Memory B cell (primary cell): ENCODE measurements around the gene TTLL12.
"Not testable (repeated sequence)": the region's sequence is repeated elsewhere in the genome, so short reads cannot be mapped to it uniquely, and the experiment has no call there.

Experiments
- ATAC-seq: fragments of 150-1000 bp; cut with Tn5 transposase; 2 replicates; pipeline ENCODE4 v1.10.0; 2021; ENCODE audit warnings: low read depth, mild to moderate bottlenecking, moderate library complexity
- DNase-seq, 2 donors: peaks; one replicate each; pipeline ENCODE4 v3.0.0; 2022; ENCODE audit warnings: low spot score in 2 of 2
- H3K27ac Mint-ChIP-seq: one replicate; pipeline ENCODE4 v1.8.0; 2022; ENCODE audit warnings: mild to moderate bottlenecking, moderate library complexity, mixed read lengths
- H3K27me3 Mint-ChIP-seq: one replicate; pipeline ENCODE4 v1.8.0; 2022; ENCODE audit warnings: mixed read lengths
- H3K36me3 Mint-ChIP-seq: one replicate; pipeline ENCODE4 v1.8.0; 2022; ENCODE audit warnings: mild to moderate bottlenecking, mixed read lengths
- H3K4me1 Mint-ChIP-seq: one replicate; pipeline ENCODE4 v1.8.0; 2022; ENCODE audit warnings: mixed read lengths
- H3K4me3 Mint-ChIP-seq: one replicate; pipeline ENCODE4 v1.8.0; 2022; ENCODE audit warnings: mild to moderate bottlenecking, moderate library complexity, mixed read lengths
- H3K9me3 Mint-ChIP-seq: one replicate; pipeline ENCODE4 v1.8.0; 2022; ENCODE audit warnings: mixed read lengths

TTLL12 gene

DNA sequence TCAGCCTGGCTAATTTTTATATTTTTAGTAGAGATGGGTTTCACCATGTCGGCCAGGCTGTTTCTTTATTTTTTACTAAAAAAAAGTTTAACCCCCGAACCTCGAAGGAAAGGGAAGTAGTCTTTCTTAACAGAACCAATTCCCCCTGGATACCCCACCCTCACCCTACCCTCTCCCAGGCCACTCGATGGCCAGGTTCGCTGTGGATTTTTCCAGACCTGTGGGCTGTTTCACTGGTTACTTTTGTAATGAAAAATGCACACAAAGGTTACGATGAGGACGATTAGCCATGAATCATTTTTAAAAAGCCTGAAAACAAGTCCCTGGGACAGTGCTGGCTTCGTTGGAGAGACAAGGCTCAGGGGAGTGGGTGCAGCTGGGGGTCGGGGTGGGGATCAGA is 33.0 kb downstream of the TTLL12 start:
- Mint-ChIP-seq H3K36me3 (no peaks in the 10 kb centered on the region), H3K4me1 (peaks cover 26% of the 10 kb centered on the region), H3K9me3 (no peaks in the 10 kb centered on the region), H3K4me3 (peak overlapping the region; percentile 53), H3K27me3 (peaks cover 5% of the 10 kb centered on the region), H3K27ac (no peak overlapping the region)
- ATAC-seq = no peak
- DNase-seq = no peak

DNA sequence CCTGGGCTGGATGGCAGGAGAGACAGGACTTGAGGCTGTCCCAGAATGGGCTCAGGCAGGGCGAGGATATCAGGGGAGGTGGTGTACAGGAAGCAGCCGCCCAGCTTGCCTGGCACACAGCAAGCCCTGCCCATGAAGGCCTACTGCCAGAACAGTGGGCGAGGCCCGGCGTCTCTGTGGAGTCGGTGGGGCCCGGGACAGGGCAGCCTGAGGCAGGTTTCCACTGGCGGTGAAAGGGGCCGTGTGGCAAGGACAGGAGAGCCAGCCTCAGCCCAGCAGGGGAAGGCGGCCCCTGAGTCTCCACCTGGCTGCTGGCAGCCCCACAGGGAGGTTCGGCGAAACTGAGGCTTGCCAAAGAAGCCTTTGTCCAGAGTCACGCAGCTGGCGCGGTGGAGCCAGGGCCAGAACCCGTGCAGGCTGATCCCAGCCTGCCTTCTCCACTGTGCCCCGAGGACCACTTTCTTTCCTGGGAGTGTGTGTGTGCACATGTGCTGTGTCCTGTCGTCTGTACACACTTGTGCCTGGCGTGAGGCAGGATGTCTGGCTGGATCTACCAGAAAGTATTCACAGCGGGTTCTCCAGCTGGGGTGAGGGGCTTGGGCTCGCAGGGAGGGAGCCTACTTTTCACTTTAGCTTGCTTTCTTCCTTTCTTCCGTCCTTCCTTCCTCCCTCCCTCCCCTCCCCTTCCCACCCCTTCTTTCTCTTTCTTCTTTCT is 34.4 kb downstream of the TTLL12 start:
- Mint-ChIP-seq H3K4me3 (peak overlapping the region; percentile 88), H3K36me3 (no peaks in the 10 kb centered on the region), H3K27ac (no peak overlapping the region), H3K27me3 (peaks cover 5% of the 10 kb centered on the region), H3K9me3 (no peaks in the 10 kb centered on the region), H3K4me1 (peaks cover 28% of the 10 kb centered on the region)
- DNase-seq (peak in 1 of 2 donors; percentile 51), ATAC-seq (peak; percentile 69)

DNA sequence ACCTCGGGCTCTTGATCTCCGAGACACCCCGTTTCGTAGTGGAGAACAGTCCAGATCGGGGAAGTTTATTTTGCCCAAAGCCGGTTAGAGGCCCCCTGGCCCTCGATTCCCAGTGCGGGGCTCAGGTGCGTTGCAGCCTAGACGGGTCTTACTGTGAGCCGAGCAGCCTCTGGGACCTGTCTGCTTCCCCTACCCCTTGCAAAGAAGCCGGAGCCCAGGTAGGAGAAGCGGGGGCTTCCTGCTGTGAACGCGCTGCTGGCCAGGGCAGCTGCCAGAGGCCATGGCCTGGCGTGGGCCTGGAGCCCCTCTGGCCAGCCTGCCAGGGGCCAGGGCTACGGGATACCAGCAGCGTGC is 35.0 kb downstream of the TTLL12 start:
- Mint-ChIP-seq H3K27ac (no peak overlapping the region), H3K4me3 (peak overlapping the region; percentile 88), H3K9me3 (no peaks in the 10 kb centered on the region), H3K4me1 (peaks cover 32% of the 10 kb centered on the region), H3K36me3 (no peaks in the 10 kb centered on the region), H3K27me3 (peaks cover 5% of the 10 kb centered on the region)
- peak; percentile 17 for ATAC-seq
- DNase-seq = no peak

DNA sequence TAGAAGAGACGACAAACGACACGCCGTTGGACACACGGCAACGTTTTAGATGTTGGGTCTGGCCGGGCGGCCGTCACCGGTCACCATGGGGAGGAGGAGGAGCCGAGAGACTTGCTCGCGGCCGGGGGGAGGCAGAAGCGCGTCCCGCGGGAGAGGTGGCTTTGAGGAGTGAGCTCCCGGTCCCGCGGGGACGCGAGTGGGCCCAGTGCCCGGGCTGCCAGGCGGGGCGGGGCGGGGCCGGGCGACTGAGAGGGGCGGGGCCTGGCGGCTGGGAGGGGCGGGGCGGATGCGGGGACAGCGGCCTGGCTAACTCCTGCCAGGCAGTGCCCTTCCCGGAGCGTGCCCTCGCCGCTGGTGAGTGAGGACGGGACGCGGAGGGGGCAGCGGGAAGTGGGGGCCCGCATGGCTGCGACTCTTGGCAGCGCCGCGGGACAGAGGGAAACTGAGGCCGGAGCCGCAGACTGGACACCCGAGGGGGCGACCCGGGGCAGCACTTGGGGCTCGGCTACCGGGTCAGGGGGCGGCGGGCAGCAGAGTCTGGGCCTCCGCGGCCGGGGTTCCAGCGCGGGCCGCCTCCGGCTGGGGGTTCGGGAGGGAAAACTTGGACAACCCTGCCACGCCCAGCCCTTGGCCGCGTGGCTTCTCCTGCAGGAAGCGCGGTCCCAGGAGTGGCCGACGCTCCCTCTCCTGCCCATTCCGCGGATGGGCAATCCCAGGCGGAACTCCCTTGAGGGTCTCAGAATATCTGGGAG is 35.5 kb downstream of the TTLL12 start, which contains the start of gene TSPO:
TSS of gene TSPO (plus strand) at position 309 of the 752 bp plus-strand sequence. CDS start 7,680 bp downstream, outside the sequence.
- Mint-ChIP-seq H3K4me1 (peaks cover 34% of the 10 kb centered on the region), H3K9me3 (no peaks in the 10 kb centered on the region), H3K27ac (peak within 1 kb of the TSS; percentile 38), H3K27me3 (peaks cover 5% of the 10 kb centered on the region), H3K36me3 (no peaks in the 10 kb centered on the region), H3K4me3 (peak within 1 kb of the TSS; percentile 93)
- DNase-seq = peak; percentile 27 to 65
- peak; percentile 48 for ATAC-seq

- H3K4me3 Mint-ChIP-seq = peak overlapping the region; percentile 93
- DNase-seq = no peak
Measured at GRCh38 chr22:43150731-43151206, 36.2 kb downstream of the TTLL12 start.

GRCh38 chr22:43148581-43148980 is 38.4 kb downstream of the TTLL12 start:
- no peak overlapping the region for H3K27ac Mint-ChIP-seq
- no peak for ATAC-seq
- no peak overlapping the region for H3K4me3 Mint-ChIP-seq
- peaks cover 5% of the 10 kb centered on the region for H3K27me3 Mint-ChIP-seq
- peaks cover 40% of the 10 kb centered on the region for H3K4me1 Mint-ChIP-seq
- no peaks in the 10 kb centered on the region for H3K36me3 Mint-ChIP-seq
- no peaks in the 10 kb centered on the region for H3K9me3 Mint-ChIP-seq
- DNase-seq = no peak

More at GRCh38 chr22:43150731-43151206, 36.2 kb downstream of the TTLL12 start:
- no peak for ATAC-seq
- Mint-ChIP-seq H3K4me1 (peaks cover 35% of the 10 kb centered on the region), H3K27ac (peak overlapping the region; percentile 38), H3K36me3 (no peaks in the 10 kb centered on the region), H3K27me3 (peaks cover 5% of the 10 kb centered on the region), H3K9me3 (no peaks in the 10 kb centered on the region)

- Mint-ChIP-seq H3K36me3 (no peaks in the 10 kb centered on the region), H3K4me1 (peaks cover 40% of the 10 kb centered on the region), H3K27ac (no peak overlapping the region), H3K4me3 (peak overlapping the region; percentile 25), H3K9me3 (no peaks in the 10 kb centered on the region), H3K27me3 (peaks cover 3% of the 10 kb centered on the region)
- DNase-seq (no peak), ATAC-seq (no peak)
Measured at GRCh38 chr22:43147821-43148220, 39.1 kb downstream of the TTLL12 start.

GRCh38 chr22:43146332-43146731 is 40.6 kb downstream of the TTLL12 start:
- H3K4me3 Mint-ChIP-seq, H3K36me3 Mint-ChIP-seq, H3K9me3 Mint-ChIP-seq, ATAC-seq, H3K27me3 Mint-ChIP-seq, DNase-seq: not testable (repeated sequence)
- Mint-ChIP-seq H3K4me1 (peaks cover 37% of the 10 kb centered on the region), H3K27ac (peak overlapping the region; percentile 45)

DNA sequence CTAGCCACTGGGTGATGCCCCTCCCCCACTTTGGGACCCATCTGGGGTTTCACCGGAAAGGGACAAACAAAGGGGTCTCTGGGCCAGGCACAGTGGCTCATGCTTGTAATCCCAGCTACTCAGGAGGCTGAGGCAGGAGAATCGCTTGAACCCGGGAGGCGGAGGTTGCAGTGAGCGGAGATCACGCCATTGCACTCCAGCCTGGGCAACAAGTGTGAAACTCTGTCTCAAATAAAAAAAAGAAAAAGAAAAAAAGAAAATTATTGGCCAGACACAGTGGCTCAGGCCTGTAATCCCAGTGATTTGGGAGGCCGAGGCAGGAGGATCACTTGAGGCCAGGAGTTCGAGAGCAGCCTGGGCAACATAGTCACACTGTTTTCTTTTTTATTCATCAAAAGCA is 41.6 kb downstream of the TTLL12 start:
- H3K4me3 Mint-ChIP-seq, DNase-seq, H3K27ac Mint-ChIP-seq, H3K36me3 Mint-ChIP-seq, H3K9me3 Mint-ChIP-seq, ATAC-seq, H3K27me3 Mint-ChIP-seq: not testable (repeated sequence)
- peaks cover 28% of the 10 kb centered on the region for H3K4me1 Mint-ChIP-seq

- H3K27ac Mint-ChIP-seq = no peak overlapping the region
Measured at GRCh38 chr22:43144949-43145348, 42.0 kb downstream of the TTLL12 start.

GRCh38 chr22:43142880-43143562 is 43.9 kb downstream of the TTLL12 start, which contains the start of gene MCAT:
MCAT (minus strand) TSS chr22:43143398; CDS start chr22:43143348, 50 bp downstream.
- Mint-ChIP-seq H3K4me1 (peaks cover 25% of the 10 kb centered on the region), H3K9me3 (no peaks in the 10 kb centered on the region), H3K36me3 (peaks cover 13% of the 10 kb centered on the region), H3K4me3 (peak within 1 kb of the TSS; percentile 91), H3K27me3 (no peaks in the 10 kb centered on the region), H3K27ac (peak within 1 kb of the TSS; percentile 95)
- DNase-seq (peak; percentile 79 to 82), ATAC-seq (peak; percentile 81)

More at GRCh38 chr22:43144949-43145348, 42.0 kb downstream of the TTLL12 start:
- no peaks in the 10 kb centered on the region for H3K27me3 Mint-ChIP-seq
- DNase-seq (no peak), ATAC-seq (no peak)
- no peaks in the 10 kb centered on the region for H3K9me3 Mint-ChIP-seq
- H3K4me1 Mint-ChIP-seq = peaks cover 28% of the 10 kb centered on the region
- no peak overlapping the region for H3K4me3 Mint-ChIP-seq
- H3K36me3 Mint-ChIP-seq = peaks cover 4% of the 10 kb centered on the region

DNA sequence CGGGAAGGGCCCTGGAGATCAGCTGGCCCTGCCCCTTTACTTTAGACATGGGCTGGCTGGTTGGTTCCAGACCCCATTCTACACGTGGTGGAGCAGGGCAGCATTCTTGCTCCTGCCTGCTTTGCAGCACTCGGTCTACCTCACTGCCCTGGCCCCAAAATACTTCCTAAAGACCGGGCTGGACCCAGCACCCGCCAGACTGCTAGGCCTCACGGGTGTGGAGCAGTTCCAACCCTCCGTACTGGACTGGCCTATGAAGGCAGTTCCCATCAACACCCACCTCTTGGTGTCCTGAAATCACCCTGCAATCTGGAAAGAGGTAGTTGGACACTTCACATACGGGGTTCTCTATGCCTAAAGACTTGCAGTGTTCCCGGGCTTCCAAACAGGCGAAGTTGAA is 50.1 kb downstream of the TTLL12 start:
- DNase-seq = no peak
- H3K36me3 Mint-ChIP-seq = peaks cover 24% of the 10 kb centered on the region
- peaks cover 7% of the 10 kb centered on the region for H3K4me1 Mint-ChIP-seq
- H3K4me3 Mint-ChIP-seq = no peak overlapping the region
- ATAC-seq = no peak
- H3K27ac Mint-ChIP-seq = no peak overlapping the region
- no peaks in the 10 kb centered on the region for H3K27me3 Mint-ChIP-seq
- H3K9me3 Mint-ChIP-seq = no peaks in the 10 kb centered on the region

DNA sequence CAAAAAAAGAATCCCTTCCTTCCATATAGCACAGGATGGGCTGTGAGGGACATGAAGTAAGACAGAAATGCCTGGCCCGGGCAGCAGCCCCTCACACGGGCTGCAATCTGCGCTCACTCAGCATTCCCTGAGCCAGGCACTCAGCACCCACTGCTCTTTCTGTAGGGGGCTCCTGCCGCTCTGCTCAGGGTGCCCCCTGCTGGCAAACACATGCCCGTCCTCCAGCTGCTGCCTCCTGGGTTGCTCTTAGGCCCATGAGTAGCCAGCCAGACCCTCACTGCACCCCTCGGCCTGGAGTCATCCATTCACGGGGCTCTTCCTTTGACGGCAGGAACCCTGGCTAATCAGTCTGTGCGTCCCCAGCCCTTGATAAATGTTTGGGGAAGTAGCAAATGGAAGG is 50.7 kb downstream of the TTLL12 start:
- ATAC-seq (peak; percentile 89), DNase-seq (peak in 1 of 2 donors; percentile 51)
- H3K4me3 Mint-ChIP-seq = no peak overlapping the region
- no peak overlapping the region for H3K27ac Mint-ChIP-seq
- no peaks in the 10 kb centered on the region for H3K27me3 Mint-ChIP-seq
- H3K4me1 Mint-ChIP-seq = peaks cover 7% of the 10 kb centered on the region
- H3K36me3 Mint-ChIP-seq = peaks cover 24% of the 10 kb centered on the region
- H3K9me3 Mint-ChIP-seq = no peaks in the 10 kb centered on the region

GRCh38 chr22:43135565-43135964 is 51.4 kb downstream of the TTLL12 start:
- peaks cover 24% of the 10 kb centered on the region for H3K36me3 Mint-ChIP-seq
- DNase-seq (no peak), ATAC-seq (no peak)
- H3K4me3 Mint-ChIP-seq = no peak overlapping the region
- peaks cover 7% of the 10 kb centered on the region for H3K4me1 Mint-ChIP-seq
- H3K27me3 Mint-ChIP-seq = no peaks in the 10 kb centered on the region
- H3K27ac Mint-ChIP-seq = no peak overlapping the region
- no peaks in the 10 kb centered on the region for H3K9me3 Mint-ChIP-seq
